T-helper 2 cell (primary cell): Measurements from ENCODE around the gene RAD51B.

ENCODE experiments used
- DNase-seq, 5 experiments: peaks; one replicate each; pipeline versions ENCODE4 v3.0.0 to v3.0.0-alpha.2; 2012 to 2022

RAD51B gene

DNA sequence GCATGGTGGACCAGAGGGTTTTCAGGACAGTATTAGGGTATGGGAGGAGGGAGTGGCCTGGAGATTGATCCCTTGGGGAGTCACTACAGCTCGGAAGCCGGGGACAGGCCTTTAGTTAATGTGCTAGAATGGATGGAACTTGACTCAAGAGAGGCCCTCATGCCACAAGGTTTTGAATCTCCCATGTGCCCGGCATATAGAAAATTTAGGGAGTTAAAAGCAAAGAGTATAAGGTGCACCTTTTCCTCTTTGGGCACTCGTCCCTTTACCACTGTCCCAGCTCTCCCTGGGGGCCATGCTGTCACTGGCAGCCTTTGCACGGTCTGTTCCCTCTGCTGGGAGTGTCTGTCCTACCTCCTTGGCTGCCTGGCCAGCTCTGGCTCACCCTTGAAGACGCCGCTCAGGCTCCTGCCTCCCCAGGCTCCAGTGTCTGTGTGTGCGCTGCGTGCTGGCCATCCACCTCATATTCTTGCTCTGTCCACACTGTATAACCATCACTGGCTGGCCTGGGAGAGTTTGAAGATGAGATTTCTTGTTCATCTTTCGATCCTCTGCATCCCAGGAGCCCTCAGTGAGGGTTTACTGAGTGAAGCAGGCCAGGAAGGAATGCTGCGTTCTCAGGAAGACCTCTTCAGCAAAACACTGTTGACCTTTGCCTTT, 811.9 kb downstream of the RAD51B start:
- no peak for DNase-seq

DNA sequence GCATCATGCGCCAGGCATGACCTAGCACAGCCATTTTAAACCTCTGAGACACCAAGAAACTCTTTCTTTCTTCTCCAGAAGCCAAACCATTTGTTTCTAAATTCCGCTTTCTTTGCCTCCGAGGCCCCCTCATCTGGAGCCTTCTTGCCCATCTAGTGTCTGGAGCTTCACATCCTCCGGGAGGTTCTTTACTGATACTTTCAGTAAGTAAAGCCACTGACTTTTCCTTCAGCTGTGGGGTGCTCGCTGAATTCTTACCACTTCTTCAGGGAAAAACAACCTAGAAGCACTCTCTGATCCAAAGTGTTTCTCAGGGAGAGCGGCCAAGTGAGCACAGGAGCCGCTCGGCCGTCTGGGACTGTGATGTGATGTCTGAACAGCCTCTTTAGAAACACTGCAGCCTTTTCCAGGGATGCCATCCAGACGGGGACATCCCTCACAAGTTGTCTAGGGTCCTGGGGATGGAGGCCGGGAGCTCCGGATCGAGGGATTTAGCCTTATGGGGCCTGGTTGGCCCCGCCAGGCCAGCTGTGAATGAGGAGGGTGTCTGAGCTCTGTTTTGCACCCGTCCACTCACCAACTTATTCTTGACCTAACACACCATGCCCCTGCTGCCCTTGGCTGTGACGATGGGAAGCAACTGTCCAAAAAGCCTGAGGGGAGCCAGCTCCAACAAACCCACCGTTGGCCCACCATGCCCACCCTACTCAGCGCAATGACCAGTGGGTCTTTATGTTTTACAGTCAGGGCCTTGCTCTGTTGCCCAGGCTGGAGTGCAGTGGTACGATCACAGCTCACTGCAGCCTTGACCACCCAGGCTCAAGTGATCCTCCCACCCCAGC, 812.7 kb downstream of the RAD51B start:
- no peak for DNase-seq

DNA sequence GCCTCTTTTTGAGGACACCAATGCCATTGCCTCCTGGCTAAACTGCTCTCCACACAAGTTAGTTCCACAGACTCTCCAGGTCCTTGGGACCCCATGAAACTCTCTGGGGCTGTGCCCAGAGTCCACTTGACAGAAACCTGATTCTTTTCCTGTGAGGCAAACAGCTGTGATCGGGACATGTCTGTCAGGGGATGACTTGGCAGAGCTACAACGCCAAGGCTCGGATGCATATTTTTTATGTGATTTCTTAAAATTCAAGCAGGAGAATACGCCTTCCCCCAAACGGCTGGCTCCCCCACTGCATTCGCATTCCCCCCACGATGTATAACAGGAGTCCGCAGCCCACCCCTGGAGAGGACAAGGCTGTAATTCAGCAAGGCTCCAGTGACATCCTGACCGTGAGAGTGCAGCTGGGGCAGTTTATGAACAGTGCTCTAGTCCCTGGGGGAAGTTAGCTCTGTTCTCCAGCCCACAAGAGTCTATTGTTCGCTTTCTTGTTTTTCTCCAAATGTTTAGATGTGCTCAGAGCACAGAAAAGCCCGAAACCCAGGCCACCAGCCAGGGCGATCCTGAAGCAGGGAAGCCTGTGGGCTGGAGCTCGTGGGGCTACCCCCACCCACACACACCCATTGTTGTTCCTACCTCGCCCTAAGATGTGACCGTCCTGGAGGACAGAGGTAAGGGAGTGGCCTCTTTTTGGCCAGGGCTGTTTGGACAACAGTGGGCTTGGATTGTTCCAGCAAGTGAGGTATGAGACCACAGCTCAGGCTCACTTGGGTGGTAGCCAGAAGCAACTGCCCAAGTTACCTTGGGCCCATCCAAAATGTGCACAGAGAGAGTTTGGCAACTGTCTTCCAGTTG, 813.8 kb downstream of the RAD51B start:
- no peak for DNase-seq

DNA sequence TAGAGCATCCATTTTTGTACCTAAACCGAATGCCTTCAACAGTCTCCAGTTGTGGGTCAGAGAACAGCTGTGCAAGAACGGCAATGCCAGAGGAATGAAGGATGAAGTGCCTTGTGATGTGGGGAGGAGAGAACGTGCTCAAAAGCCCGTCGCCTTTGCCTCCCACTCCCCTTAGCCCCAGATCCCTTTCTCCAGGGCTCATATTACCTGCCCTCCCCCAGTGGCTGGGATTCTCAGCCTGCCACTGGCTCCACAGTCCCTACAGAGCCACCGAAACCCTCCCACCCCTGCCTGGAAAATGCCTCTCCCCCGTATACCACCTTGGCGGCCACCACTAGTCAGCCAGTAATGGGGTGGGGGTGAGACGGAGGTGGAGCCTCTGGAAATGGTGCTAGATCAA, 814.8 kb downstream of the RAD51B start:
- DNase-seq, result no peak

DNA sequence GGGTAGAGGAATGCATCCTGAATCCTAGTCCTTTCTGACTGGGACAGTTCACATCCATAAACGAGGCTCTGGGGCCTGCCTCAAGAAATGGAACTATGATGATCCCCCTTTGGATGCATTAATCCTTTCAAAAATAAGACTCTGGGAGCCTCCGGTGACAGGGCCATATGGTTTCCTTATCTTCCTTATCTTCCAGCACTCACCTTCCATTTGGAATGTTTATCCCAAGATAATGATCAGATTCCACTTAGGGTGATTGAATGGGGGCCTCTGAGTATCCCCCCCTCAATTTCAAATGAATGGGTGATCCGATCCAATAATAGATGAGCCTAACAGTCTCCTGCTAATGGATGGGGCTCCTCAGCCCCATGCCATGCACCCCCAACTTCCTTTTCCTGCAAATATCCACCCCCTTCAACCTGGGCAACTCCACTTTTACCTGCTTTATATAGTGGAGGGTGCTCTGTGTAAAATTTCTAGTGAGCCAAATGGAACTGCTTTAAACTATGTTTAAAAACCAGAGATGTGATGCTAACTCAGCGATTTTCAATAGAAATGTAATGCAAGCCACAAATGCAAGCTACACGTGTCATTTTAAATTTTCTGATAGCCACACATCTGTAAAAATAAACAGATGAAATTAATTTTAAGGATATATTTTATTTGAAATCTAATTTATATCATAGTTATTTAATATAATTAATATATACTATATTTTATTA, 815.5 kb downstream of the RAD51B start:
- no peak for DNase-seq

DNA sequence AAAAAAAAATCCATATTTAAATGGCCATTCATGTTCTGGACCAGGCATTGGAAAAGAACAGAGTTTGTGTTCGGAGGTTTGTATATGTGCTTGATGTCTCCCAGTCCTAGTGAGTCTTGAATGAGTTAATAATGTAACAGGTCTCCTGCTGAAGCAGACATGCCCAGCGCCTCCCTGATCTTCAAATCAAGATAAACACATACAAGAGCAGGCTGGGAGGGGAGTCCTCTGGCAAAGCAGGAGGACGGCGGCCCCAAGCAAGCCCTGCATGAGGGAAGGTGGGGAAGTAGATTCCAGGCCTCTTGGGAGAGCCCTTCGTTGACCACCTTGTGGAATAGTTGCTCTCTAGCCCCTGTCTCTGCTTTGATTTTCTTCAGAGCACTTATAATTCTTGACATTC, 817.0 kb downstream of the RAD51B start:
- DNase-seq, result no peak

DNA sequence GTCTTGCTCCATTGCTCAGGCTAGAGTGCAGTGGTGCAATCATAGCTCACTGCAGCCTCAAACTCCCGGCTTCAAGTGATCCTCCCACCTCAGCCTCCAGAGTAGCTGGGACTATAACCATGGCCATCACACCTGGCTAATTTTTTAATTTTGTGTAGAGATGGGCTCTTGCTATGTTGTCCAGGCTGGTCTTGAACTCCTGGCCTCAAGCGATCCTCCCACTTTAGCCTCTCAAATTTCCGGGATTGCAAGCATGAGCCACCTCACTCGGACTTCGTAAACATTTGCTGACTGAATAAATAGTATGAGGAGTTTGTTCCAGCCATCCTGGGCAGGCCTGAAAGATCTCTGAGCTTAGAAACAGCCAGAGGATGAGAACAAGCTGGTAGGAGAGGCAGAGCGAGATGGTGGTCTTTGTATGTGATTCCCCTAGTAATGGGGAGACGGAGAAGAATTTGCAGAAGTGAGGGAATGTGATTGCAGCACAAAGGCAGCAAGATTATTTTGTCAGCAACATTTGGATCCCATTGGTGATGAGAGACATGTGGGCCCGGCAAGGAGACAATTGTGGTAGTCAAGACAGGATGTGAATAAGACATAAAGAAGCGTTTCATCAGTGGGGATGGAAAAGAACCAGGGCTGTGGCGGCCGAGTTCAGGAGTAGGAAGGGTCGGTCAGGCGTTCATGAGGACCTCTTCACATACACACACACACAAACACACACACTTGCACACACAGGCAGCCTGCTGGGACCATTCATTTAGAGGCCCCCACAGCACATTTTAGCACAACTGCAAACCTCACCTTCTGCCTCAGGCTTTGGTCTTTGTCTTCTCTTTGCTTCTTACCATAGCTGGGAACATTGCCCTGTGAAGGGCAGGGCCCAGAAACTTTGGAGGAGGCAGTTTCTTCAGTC, 817.8 kb downstream of the RAD51B start:
- DNase-seq, result no peak

DNA sequence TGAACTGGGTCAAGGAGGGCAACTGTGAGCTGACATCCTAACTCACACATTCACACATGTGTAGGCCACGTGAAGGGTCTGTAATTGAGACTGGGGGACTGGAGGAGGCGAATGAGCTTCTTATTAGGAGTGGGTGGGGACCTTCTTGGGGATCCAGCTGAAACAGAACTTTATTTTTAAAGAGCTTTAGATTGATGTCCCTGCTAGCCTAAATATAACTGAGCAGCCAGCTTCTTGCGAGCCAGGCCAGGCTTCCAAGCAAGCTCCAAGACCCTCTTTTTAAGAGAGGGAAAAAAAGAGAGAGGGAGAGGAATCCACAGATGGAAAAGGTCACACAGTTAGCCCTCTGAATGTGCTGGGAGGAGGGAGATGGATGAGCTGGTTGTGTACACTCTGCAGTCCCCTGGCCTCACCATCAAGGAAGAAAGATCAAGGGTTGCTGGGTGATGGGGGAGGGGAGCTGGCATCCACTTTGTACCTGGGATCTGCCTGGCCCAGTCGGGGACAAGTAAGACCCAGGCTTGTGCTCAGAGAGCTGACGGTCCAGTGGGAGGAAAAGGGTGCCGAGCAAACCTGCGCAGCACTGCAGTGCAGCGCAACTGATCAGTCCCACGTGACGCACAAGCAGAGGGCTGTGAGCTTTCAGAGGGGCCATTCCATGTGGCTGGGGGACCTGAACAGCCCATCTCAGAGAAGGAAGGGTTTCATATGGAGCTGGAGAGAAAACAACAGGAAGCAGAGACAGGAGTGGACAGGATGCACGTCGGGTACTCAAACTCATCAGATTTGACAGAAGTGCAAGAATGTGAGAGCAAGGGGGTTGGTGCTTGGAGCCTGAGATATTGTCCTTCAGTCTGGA, 818.8 kb downstream of the RAD51B start:
- no peak for DNase-seq

DNA sequence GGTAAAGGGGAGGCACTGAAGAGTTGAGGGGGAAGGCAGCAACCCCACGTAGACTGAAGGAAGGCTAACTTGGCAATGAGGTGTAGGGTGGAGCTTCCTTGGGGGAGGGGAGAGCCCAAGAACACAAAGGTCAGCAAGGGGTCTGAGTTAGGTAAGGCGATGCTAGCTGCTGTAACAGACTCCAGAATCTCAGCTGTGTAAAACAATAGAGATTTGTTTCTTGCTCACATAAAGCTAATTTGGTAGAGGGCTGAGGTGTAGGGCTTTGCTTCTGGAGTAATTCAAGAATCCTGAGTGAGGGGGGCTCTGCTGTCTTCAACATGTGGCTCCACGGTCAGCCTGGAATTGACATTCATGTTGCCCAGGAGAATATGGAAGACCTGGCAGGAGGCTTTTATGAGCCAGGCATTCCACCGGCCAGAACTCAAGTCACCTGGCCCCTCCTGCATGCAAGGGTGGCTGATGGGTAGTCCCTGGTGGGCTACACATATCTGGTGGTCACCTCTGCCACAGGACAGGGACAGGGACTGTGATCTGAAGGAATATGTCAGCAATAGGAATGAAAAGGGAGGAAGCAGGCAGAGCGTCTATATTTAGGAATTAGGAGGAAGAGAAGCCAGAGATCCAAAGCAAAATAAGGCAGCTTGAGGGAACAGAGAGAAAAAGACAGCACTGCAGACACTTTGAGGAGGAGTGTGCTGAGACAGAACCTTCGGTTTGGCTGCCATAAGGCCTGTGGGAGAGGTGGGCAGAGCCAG, 819.6 kb downstream of the RAD51B start:
- no peak for DNase-seq

DNA sequence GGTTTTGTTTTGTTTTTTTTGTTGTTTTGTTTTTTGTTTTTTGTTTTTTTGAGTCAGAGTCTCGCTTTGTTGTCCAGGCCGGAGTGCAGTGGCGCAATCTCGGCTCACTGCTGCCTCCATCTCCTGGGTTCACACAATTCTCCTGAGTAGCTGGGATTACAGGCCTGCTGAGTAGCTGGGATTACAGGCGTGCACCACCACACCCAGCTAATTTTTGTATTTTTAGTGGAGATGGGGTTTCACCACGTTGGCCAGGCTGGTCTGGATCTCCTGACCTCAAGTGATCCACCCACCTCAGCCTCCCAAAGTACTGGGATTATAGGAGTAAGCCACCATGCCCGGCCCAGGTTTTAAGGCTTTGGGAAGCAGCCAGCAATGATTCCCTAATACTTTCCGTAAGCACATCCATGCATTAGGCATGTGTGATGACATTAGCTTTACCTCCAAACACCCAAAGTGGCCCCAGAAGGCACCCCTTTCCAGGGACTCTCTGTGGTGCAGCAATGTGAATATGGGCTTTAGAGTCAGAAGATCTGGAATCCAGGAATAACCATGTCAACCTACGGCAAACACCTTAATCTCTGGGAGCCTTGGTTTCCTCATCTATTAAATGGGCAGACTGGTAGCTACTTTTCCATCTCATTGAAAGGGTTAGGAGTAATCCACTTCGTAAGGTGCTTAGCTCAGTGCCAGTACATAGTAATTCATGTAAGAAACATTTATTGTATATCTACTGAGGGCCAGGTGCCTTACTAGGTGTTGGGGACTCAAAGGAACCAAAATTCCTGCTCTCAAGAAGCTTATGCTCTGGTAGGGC, 820.4 kb downstream of the RAD51B start:
- DNase-seq, result no peak

DNA sequence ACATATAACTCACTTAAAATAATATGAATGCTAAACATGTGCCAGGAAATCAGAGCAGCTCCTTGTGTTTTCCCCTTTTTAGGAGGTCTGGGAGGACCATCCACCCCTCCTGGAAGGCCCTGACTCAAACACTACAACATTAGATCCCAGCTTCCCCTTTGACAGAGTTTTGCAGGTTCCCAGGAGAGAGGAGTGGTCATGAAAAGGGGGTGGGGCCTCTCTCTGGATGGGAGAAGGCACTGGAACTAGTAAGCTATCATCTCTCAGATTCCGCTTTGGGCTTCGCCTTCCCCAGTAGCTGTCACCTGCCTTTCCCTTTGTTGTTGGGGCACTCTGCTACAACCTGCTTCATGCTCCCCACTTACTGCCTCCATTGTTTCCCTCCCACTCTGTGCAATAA, 824.1 kb downstream of the RAD51B start:
- DNase-seq, result no peak

DNA sequence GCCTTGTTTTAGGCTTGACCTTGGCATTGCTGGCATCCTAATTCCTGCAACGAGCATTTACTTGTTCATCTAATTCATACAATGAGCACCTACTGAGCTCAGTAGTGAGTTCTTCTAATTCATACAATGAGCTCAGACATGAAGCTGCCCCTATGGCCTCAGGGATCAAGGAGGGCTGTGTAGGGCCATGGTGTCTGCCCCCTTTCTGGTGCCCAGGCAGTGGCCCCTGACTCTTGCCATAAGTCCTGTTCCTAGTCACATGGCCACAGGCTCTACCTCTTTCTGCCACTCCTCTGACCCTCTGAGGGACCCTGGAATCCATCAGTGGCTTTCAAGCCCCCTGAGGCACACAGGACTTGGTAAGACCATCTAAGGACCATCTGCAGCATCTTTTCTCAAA, 824.5 kb downstream of the RAD51B start:
- no peak for DNase-seq

DNA sequence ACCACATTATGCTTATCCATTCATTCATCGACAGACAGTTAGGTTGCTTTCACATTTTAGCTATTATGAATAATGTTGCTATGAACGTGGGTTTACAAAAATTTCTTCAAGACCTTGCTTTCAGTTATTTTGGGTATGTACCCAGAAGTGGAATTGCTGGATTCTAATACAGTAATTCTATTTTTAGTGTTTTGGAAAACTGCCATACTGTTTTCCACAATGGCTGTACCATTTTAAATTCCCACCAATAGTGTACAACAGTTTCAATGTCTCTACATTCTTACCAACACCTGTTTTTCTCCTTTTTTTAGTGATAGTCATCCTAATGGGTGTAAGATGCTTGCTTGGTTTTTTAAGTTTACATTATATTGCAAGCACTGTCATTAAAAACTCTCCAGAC, 825.8 kb downstream of the RAD51B start:
- DNase-seq, result no peak

DNA sequence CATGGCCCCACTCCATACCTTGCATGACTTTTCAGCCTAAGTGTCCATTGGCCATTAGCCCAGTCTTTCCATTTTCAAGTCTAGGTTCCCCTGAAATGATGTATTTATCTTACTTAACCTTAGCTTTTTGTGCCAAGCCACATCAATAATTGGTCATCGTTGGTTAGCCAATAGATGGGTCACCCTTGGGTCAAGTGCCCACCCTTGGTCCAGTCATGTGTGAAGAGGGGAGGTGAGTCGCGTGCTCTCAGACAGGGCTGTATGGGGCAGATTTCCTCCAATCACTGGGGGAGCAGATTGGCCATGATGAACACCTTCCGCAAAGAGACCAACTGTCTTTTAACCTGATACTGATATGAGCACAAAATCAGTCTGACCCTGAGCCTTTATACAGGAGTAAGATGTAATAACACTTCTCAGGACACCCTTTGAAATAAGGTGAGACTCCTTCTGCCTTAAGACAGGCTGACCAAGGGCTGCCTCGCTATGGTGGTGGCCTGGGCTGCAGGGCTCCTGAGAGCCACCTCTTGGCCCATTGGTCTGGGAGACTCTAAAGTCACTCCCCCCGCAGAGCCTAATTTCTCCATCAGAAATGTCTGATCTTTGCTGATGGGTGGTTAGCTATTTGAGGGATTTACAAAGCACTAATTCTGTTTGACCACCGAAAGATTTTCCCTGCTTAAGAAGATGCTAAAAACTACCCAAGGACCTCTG, 830.1 kb downstream of the RAD51B start:
- no peak for DNase-seq

DNA sequence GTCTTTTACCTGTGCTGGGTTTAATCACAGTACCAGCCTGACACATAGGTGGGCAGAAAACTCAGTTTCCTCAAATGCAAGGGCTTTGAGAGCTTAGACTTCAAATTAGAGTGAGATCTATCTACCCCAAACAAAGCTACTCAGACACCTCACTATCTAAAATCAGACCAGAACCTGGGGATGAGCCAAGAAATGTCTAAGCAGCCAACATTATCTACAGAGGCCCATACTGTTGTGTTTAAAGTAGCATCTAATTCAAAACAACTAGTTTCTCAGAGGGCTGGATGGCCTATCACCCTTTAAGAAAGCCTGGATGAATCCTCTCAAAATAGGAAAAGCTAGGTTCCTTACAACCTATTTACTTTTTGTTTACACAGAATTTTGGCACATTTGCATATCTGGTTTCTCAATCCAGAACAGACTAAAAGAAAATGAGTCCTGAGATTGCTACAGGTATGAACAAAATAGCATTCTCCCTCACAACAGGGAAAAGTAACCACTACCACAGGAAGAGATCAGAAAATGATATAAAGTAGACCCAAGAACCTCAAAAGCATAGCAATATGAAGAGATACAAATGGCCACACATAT, 830.9 kb downstream of the RAD51B start:
- DNase-seq, result no peak

DNA sequence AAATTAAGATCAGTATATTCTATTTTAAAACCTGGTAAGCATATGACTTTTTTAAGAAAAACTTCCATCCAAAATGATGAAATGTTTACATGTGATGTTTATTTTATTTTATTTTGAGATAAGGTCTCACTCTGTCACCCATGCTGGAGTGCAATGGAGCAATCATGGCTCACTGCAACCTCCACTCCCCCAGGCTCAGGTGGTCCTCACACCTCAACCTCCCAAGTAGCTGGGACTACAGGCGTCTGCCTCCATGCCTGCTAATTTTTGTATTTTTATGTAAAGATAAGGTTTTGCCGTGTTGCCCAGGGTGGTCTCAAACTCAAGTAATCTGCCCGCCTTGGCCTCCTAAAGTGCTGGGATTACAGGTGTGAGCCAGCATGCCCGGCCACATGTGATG, 831.5 kb downstream of the RAD51B start:
- no peak for DNase-seq

DNA sequence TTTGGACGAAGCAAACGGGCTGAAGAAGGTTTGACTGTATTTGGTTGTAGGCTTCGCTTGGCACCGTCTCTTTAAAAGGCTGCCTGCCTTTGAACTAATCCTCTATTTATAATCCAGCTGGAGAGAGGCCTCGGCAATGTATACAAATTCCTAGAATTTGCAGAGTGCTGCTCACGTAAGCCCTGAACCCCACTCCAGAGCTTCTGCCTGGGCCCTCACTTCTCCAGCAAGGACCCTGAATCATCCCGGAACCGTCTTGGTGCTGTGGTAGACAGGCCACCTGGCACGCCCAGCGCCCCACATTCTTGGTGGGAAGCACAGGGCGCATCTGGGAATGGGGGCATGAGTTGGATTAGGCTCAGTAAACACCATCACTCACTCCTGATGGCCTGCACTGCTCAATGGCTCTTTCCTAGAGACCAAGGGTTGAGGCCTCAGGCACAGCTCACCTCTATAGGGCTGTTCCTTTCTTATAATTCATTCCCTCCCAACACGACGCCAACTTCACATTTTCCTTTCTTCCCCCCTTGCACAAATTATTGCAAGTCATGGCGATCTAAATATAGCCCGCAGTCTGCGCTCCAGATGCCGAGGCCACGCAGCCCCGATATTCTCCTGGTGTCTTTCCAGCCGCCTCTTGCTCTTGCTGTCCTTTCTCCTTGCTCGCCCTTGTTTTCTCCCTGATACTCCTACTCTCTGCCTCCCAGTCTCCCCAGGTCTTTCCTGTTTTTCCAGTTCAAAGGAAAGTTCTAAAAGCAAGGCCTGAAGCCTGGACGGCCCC, 832.3 kb downstream of the RAD51B start:
- DNase-seq, result no peak
